ENCODE data around the gene CRY2.
A peak's percentile ranks its signal among the peaks of the same experiment; 100 is the strongest.

The CRY2 gene

DNA sequence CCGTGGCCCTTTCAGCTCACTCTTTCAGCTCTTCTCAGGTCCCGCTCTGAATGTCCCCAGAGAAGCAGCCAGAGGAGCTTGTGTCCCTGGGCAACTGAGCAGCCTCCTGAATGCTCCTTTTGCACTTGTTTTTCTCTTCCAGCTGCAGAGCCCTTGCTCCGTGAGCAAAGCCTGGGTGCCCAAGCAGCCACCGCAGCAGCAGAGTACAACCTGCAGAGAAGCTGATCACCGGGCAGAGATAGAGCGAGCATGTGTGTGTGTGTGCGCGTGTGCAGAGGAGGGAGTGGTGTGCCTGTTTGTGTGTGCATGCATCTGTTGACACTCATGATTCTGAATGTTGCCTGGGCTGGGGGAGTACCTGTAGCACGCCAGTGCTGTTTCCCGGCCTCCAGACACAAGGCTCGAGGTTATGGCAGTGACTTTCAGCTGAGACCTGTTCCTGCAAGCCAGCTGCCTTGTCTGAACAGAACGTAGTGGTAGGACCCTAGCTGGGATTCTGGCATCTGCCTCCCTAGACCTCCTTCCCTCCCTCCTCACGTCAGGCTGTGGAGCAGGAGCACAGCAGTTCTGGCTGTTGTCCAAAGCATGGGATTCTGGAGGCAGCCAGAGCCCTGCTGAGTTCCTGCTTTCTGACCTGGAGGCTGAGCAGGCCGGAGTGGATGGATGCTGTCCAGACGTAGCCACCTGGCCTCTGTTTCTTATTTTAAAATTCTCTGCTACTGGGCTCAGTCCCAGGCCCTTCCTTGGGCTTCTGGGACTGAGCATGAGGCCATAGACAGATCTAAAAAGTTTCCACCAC lies 33.7 kb downstream of the CRY2 start:
- no peak for DNase-seq (ENCODE audit: low read depth)
- TF ChIP-seq, protein P1, sequence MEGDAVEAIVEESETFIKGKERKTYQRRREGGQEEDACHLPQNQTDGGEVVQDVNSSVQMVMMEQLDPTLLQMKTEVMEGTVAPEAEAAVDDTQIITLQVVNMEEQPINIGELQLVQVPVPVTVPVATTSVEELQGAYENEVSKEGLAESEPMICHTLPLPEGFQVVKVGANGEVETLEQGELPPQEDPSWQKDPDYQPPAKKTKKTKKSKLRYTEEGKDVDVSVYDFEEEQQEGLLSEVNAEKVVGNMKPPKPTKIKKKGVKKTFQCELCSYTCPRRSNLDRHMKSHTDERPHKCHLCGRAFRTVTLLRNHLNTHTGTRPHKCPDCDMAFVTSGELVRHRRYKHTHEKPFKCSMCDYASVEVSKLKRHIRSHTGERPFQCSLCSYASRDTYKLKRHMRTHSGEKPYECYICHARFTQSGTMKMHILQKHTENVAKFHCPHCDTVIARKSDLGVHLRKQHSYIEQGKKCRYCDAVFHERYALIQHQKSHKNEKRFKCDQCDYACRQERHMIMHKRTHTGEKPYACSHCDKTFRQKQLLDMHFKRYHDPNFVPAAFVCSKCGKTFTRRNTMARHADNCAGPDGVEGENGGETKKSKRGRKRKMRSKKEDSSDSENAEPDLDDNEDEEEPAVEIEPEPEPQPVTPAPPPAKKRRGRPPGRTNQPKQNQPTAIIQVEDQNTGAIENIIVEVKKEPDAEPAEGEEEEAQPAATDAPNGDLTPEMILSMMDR (conservative IDR thresholded peaks at IDR 0.05; ENCODE audit: low read depth, low read length), result no peak
- no peak overlapping the region for H3K4me3 ChIP-seq (ENCODE audit: low read length)

DNA sequence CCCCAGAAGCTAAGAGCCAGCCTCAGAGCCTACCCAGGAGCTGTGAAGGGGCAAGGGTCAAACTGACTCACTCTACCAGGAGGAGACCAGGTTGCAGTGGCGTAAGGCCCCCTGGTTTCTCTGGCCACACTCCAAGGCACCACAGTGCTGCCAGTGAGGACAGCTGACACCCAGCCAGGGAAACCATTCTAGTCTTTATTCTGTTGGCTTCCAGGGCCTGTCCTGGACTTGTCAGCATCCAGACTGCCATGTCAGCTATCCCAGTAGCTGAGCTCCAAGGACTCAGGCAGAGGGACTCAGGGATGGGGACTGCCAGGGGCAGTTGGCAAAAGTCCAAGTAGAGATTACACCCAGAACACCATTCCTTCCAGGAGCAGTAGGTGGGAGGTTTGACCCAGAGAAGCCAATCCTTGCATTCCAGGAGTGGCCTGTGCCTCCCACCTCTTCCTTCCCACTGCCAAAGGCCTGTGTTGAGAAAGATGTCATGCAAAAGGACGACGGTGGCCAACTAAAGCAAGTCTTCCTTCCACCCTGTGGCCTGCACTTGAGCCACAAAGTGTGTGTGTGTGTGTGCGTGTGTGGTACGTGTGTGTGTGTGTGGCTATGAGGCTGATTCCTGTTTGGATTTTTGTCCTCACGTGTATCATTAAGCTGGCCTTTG lies 34.6 kb downstream of the CRY2 start:
- H3K4me3 ChIP-seq (ENCODE audit: low read length), result no peak overlapping the region
- TF ChIP-seq, protein P1 (conservative IDR thresholded peaks at IDR 0.05; ENCODE audit: low read depth, low read length), result no peak
- DNase-seq (ENCODE audit: low read depth), result no peak

DNA sequence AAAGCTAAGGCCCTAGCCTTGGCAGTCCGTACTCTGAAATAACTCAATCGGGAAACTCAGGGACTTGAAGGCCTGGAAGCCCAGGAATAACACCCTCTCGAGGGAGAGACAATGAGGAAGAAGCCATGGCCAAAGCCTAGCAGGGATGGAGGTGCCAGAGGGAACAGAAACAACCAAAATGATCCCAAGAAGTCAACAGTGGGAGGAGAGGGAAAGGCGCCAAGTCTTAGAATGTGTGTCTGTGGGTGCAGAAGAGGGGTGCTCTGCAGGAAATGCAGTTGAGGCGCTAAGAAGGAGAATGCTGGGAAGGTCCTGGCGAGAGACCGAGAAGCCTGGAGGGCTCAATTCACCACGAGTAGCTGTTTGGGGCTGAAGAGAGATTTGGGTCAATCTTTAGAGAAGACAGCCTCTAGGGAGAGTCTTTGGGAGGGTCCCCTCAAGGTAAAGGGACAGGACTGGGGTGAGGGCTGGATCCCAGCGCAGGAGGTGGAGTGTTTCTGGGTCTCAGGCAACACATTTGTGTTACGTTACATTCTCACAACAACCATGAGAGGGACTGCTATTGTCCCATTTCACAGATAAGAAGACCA lies 37.4 kb downstream of the CRY2 start:
- TF ChIP-seq, protein P1 (conservative IDR thresholded peaks at IDR 0.05; ENCODE audit: low read depth, low read length), result no peak
- no peak for DNase-seq (ENCODE audit: low read depth)
- H3K4me3 ChIP-seq (ENCODE audit: low read length), result no peak overlapping the region

DNA sequence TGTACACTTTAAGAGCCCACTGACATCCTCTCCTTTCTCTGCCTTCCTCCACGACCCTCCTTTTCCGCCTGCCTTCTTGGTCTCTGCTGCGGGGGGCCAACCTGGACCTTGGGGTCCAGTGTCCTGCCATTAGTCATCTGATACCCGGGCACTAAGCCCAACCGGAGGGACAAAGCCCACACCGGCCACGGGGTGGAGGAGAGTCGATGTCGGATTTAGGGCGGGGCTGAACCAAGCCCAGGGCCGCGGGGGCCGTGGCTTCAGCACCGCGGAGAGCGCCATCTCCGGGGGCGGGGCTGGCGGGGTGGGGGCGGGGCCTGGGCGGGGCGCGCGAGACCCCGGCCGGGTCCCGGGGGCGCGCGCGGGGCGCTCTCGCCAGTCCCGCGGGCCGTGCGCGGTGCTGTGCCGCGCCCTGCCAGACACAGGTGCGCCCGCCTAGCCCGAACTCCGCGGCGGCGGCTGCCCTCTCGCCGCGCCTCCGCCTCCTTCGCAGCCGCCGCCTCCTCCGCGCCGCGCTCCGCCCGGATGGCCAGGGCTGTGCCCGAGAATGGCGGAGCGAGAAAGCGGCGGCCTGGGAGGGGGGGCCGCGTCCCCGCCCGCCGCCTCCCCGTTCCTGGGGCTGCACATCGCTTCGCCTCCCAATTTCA lies 38.1 kb downstream of the CRY2 start, which contains the start of gene MAPK8IP1:
Gene MAPK8IP1 (plus strand): TSS at position 378 of the 647 bp plus-strand sequence. CDS start 170 bp downstream, at position 548.
- TF ChIP-seq, protein P1 (conservative IDR thresholded peaks at IDR 0.05; ENCODE audit: low read depth, low read length), result no peak
- H3K4me3 ChIP-seq (ENCODE audit: low read length), result peak within 1 kb of the TSS; percentile 37
- no peak for DNase-seq (ENCODE audit: low read depth)

- TF ChIP-seq, protein P1 (conservative IDR thresholded peaks at IDR 0.05; ENCODE audit: low read depth, low read length), result no peak
- DNase-seq (ENCODE audit: low read depth), result no peak
- H3K4me3 ChIP-seq (ENCODE audit: low read length), result peak overlapping the region; percentile 37
Measured at GRCh38 chr11:45885921-45886721, 38.8 kb downstream of the CRY2 start.

DNA sequence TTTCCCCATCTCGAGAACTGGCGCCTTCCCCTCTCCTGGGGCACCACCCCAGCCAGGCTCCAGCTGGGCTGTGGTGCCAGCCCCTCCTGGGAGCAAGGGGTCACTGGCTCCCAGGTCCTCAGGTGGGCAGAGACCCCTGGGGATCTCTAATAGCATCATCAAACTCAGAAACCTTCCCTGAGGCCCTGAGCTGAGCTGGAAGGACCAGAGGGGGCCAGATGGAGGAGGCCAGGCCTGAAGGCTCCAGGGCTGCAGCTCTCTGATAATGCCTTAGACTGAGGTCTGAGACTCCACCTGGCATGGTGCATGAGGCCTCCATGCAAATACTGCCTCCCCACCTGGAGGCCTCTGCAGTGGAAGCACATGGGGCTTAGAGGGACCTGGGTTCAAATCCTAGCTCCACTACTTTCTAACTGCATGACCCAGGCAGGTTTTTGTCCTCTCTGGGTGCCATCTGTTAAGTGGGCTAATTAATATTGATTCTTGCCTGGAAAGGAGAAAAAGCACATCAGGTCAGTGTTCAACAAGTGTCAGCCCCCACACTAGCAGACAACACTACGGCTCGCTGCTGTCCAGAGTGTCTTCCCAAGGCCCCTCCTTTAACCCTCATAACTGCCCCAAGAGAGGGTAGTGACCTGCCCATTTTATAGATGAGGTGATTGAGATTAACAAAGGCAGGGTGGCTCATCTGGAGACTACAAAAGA lies 39.7 kb downstream of the CRY2 start:
- TF ChIP-seq, protein P1 (conservative IDR thresholded peaks at IDR 0.05; ENCODE audit: low read depth, low read length), result no peak
- no peak for DNase-seq (ENCODE audit: low read depth)
- H3K4me3 ChIP-seq (ENCODE audit: low read length), result no peak overlapping the region

All from retinal pigment epithelial cell (primary cell).